ENCODE data around the gene NSUN7.

DNA sequence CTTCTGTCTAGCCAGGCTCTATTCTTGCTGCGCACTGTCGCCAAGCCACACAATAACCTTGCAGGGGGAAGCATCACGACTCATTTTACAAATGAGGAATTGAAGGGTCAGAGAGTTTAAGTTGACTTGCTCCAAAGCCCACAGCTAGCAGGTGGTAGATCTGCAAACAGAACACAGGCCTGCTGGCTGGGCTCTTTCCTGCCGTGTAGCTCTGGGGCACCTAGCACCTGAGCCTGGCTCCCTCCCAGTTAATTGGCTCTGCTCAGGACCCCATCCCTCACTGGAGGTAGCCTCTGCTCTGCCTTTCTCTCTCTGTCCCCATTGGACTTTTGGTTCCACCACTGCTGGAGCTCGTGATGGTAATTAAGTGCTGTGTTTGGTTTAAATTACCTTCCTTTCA, 98.5 kb downstream of the NSUN7 start:
- TF ChIP-seq, protein P1, sequence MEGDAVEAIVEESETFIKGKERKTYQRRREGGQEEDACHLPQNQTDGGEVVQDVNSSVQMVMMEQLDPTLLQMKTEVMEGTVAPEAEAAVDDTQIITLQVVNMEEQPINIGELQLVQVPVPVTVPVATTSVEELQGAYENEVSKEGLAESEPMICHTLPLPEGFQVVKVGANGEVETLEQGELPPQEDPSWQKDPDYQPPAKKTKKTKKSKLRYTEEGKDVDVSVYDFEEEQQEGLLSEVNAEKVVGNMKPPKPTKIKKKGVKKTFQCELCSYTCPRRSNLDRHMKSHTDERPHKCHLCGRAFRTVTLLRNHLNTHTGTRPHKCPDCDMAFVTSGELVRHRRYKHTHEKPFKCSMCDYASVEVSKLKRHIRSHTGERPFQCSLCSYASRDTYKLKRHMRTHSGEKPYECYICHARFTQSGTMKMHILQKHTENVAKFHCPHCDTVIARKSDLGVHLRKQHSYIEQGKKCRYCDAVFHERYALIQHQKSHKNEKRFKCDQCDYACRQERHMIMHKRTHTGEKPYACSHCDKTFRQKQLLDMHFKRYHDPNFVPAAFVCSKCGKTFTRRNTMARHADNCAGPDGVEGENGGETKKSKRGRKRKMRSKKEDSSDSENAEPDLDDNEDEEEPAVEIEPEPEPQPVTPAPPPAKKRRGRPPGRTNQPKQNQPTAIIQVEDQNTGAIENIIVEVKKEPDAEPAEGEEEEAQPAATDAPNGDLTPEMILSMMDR (IDR thresholded peaks at IDR 0.05), result no peak
- TF ChIP-seq POLR2AphosphoS5 (IDR thresholded peaks at IDR 0.05) (no peak), POLR2A (IDR thresholded peaks at IDR 0.05) (no peak)

All from prostate gland (tissue), 2 donors.